A673 (cell line): ENCODE data around the gene SKI. TPM values are rescaled to one million over a fixed set of nuclear protein-coding genes. Genes with fewer than 3 reads are reported as not detected.

ENCODE experiments used
- BruUV-seq: library from RNA; stranded (reverse); fragments of 400-500 nt; replicated peaks from 2 replicates; lab custom pipeline; 2021; lab: Mats Ljungman, UMichigan
- CTCF ChIA-PET: fragments of 300-600 bp; sonication (Branson Sonifier 250); formaldehyde crosslinking; loops from one replicate; lab custom pipeline; 2022; ENCODE audit warnings: antibody characterized with exemption; lab: Charles Lee
- POLR2A ChIA-PET: fragments of 300-600 bp; sonication (Branson Sonifier 250); formaldehyde crosslinking; loops from one replicate; lab custom pipeline; 2022; ENCODE audit warnings: antibody characterized with exemption; ENCODE audit not compliant: low non-redundant PET; lab: Charles Lee
- DNase-seq: peaks from one replicate; pipeline ENCODE4 v3.0.0-alpha.2; 2015; ENCODE audit warnings: low spot score
- H3K27ac ChIP-seq: fragments of 200-600 bp; sonication (generic); 2 replicates; pipeline ENCODE4 v1.5.1; 2016; ENCODE audit warnings: mixed run types, low read depth, mild to moderate bottlenecking, mixed read lengths, antibody characterized with exemption, low read length; ENCODE audit not compliant: poor library complexity, severe bottlenecking
- H3K27me3 ChIP-seq: fragments of 200-600 bp; sonication (generic); replicated peaks from 2 replicates; pipeline ENCODE4 v1.6.1; 2017; ENCODE audit warnings: mixed run types, low read depth, mild to moderate bottlenecking, mixed read lengths, antibody characterized with exemption, low read length; ENCODE audit not compliant: insufficient read depth, poor library complexity
- H3K36me3 ChIP-seq: fragments of 200-600 bp; sonication (generic); 2 replicates; pipeline ENCODE4 v1.6.1; 2016; ENCODE audit warnings: mixed run types, mild to moderate bottlenecking, mixed read lengths, antibody characterized with exemption, low read length; ENCODE audit not compliant: insufficient read depth, poor library complexity, severe bottlenecking
- H3K4me1 ChIP-seq: fragments of 200-600 bp; sonication (generic); 2 replicates; pipeline ENCODE4 v1.6.1; 2017; ENCODE audit warnings: mixed run types, mild to moderate bottlenecking, mixed read lengths, antibody characterized with exemption, low read length; ENCODE audit not compliant: insufficient read depth, poor library complexity, severe bottlenecking
- H3K4me3 ChIP-seq: fragments of 200-600 bp; sonication (generic); 2 replicates; pipeline ENCODE4 v1.5.1; 2016; ENCODE audit warnings: low read depth, mixed run types, mild to moderate bottlenecking, mixed read lengths, low read length; ENCODE audit not compliant: poor library complexity, severe bottlenecking
- H3K9me3 ChIP-seq: fragments of 200-600 bp; sonication (generic); 2 replicates; pipeline ENCODE4 v1.6.1; 2016; ENCODE audit warnings: mixed run types, low read depth, mild to moderate bottlenecking, mixed read lengths, antibody characterized with exemption, low read length; ENCODE audit not compliant: poor library complexity, severe bottlenecking
- EZH2 ChIP-seq: fragments of 200-600 bp; sonication (generic); IDR thresholded peaks from 2 replicates; pipeline ENCODE4 v1.6.1; 2017; ENCODE audit warnings: borderline replicate concordance, low read depth, mild to moderate bottlenecking, mixed read lengths, antibody characterized with exemption, low read length; ENCODE audit not compliant: poor library complexity, severe bottlenecking
- intact Hi-C: fragments of 100-400 bp; cut with micrococcal nuclease; formaldehyde crosslinking; loops from one replicate; pipeline ENCODE4 v1.10.0; 2022; ENCODE audit not compliant: unreplicated experiment
- total RNA-seq: library from RNA; stranded (reverse); gene quantifications from 2 replicates; pipeline ENCODE4 v1.2.3, GENCODE V29; 2021
- TF ChIP-seq, protein P1 (sequence below): fragments of 300-800, 200-600 bp; sonication (generic); conservative IDR thresholded peaks from 2 replicates; pipeline ENCODE4 v1.5.1; 2017; ENCODE audit warnings: low read depth, mild to moderate bottlenecking, antibody characterized with exemption, low read length, moderate library complexity, mixed read lengths

SKI gene
- total RNA-seq, 1 experiment from 2014 or later: 88.1 TPM

DNA sequence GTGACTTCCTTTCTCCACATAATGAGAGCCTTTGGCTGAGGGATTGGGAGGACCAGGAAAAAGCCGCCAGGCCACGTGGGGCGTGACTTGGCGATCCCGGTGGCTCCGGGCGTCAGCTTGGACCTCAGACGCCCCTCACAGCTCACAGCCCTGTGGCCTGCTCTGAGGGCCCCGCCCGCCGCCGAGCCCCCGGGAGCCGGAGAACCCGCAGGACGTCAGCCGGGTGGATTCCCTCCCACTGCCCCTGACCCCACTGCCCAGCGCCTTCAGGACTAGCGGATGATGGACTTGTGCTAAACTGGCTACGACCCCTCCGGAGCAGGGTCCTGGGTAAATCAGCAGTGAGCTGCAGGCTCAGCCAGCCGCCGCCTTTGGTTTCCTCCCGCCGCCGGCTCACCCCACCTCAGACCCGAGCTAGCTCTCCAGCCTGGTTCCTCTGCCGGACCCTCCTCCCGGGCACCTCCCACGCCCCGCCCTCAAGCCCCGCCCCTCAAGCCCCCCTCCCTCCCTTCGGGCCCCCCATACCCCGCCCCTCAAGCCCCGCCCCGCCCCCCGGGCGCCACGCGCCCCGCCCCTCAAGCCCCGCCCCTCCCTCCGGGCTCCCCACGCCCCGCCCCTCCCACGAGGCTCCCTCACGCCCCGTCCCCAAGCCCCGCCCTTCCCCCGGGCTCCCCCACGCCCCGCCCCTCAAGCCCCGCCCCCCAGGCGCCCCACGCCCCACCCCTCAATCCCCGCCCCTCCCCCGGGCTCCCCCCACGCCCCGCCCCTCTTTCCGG is 23.5 kb upstream of the SKI start:
- CTCF ChIA-PET: interaction anchor here (0.6 to 0.9 kb wide), 2 partner anchors 30 to 177 kb away, joined by 3 read pairs; no protein-coding TSS in a partner anchor
- no peak overlapping the region for H3K27ac ChIP-seq
- no peaks in the 10 kb centered on the region for H3K36me3 ChIP-seq
- DNase-seq: no peak
- H3K4me3 ChIP-seq: peak overlapping the region; percentile 40
- peaks cover 19% of the 10 kb centered on the region for H3K4me1 ChIP-seq
- H3K9me3 ChIP-seq: no peaks in the 10 kb centered on the region
- BruUV-seq: no TSS peak
- H3K27me3 ChIP-seq: no peaks in the 10 kb centered on the region
- POLR2A ChIA-PET: interaction anchor here (1.5 kb wide), 1 partner anchor 10 kb away, joined by 13 read pairs; the partner anchor contains the start of gene FAAP20
- TF ChIP-seq, protein P1, sequence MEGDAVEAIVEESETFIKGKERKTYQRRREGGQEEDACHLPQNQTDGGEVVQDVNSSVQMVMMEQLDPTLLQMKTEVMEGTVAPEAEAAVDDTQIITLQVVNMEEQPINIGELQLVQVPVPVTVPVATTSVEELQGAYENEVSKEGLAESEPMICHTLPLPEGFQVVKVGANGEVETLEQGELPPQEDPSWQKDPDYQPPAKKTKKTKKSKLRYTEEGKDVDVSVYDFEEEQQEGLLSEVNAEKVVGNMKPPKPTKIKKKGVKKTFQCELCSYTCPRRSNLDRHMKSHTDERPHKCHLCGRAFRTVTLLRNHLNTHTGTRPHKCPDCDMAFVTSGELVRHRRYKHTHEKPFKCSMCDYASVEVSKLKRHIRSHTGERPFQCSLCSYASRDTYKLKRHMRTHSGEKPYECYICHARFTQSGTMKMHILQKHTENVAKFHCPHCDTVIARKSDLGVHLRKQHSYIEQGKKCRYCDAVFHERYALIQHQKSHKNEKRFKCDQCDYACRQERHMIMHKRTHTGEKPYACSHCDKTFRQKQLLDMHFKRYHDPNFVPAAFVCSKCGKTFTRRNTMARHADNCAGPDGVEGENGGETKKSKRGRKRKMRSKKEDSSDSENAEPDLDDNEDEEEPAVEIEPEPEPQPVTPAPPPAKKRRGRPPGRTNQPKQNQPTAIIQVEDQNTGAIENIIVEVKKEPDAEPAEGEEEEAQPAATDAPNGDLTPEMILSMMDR: no peak
- TF ChIP-seq EZH2: no peak
- intact Hi-C loops: no loop called here

DNA sequence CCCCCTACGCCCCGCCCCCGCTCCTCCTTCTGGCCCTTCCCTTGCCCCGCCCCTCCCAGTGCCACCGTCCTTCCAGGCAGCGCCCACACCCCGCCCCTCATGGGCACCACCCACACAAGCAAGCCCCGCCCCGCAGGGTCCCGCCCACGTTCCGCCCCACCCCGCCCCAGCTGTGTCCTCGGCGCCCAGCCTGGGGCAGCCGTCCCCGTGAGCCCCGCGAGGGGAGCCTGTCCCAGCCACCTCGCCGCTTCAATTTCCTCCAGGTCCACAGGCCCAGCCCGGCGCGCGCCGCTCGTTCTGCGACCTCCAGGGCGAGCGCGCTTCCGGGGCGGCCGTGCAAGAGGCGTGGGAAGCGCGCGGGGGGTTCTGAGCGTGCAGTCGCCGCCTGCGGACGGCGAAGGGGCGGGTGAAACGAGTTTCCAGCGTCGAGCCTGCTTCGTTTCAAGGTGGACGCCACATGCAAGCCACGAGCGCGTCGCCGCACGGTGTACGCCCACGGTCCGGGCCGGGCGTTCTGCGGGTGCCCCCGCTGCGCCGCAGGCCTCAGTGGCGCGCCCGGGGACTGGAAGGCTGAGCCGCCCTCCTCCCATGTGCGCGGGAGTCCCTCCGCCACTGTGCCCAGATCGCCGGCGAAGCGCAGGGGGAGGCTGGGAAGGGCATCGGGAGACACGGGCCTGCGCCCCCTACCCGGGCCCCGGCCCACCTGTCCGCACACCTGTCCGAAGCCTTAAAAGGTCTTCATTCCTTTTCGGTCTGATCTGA is 22.7 kb upstream of the SKI start:
- no peak for TF ChIP-seq EZH2
- TF ChIP-seq, protein P1: 0 out of 2 replicates have a peak, but pooled peaks have one; percentile 12
- ChIA-PET POLR2A (interaction anchor here (1.5 kb wide), 1 partner anchor 10 kb away, joined by 13 read pairs; the partner anchor contains the start of gene FAAP20), CTCF (interaction anchor here (0.6 to 0.9 kb wide), 2 partner anchors 11 to 176 kb away, joined by 3 to 7 read pairs; partner anchors contain the start of gene FAAP20)
- intact Hi-C loops: no loop called here
- Histone ChIP-seq H3K27me3 (no peaks in the 10 kb centered on the region), H3K36me3 (no peaks in the 10 kb centered on the region), H3K27ac (peak overlapping the region; percentile 83), H3K9me3 (no peaks in the 10 kb centered on the region), H3K4me1 (peaks cover 19% of the 10 kb centered on the region), H3K4me3 (peak overlapping the region; percentile 55)
- no TSS peak for BruUV-seq
- DNase-seq: peak; percentile 93

DNA sequence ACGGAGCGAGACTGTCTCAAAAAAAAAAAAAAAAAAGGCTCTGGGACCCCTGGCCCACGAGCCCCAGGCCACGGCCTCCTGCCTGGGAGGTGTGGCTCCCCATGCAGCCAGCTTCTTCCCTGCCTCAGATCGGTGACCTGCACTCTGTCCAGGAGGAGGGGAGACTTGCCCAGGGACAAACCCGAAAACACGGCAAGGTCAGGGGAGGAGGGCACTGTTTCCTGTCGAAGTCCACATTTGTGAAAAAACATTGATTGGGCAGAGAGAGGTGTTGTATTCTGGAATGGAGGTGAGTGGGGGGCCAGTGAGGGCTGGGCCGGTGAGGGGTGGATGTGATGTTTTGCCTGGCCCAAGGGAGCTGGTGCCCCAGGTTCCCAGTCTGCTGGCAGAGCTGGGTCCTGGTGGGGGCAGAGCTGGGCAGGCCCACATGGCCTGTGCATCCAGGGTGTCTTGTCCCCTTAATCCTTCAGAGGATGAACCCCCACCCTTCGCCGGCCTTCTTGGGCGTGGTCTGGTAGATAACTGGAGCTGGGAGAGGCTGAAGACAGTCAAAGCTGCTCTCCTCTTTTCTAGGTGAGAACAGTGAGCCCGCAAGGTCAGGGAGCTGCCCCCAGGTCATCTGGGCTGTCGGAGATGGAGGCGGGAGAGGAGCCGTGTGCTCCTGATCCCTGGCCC is 21.2 kb upstream of the SKI start:
- TF ChIP-seq EZH2: no peak
- TF ChIP-seq, protein P1: no peak
- intact Hi-C loops: no loop called here
- no peak overlapping the region for H3K4me3 ChIP-seq
- no peak overlapping the region for H3K27ac ChIP-seq
- no peaks in the 10 kb centered on the region for H3K36me3 ChIP-seq
- H3K9me3 ChIP-seq: no peaks in the 10 kb centered on the region
- peaks cover 20% of the 10 kb centered on the region for H3K4me1 ChIP-seq
- H3K27me3 ChIP-seq: no peaks in the 10 kb centered on the region
- ChIA-PET CTCF (interaction anchor here (0.6 kb wide), 1 partner anchor 95 kb away, joined by 8 read pairs; no protein-coding TSS in a partner anchor), POLR2A (interaction anchor here (1.0 kb wide), 1 partner anchor 320 kb away, joined by 4 read pairs; the partner anchor contains the start of gene PANK4)
- BruUV-seq: no TSS peak
- DNase-seq: no peak
